ENCODE data around the gene CORO2A. TPM values are rescaled to one million over a fixed set of nuclear protein-coding genes. Genes with fewer than 3 reads are reported as not detected.
"Not testable (repeated sequence)": the region's sequence is repeated elsewhere in the genome, so short reads cannot be mapped to it uniquely, and the experiment has no call there.

The CORO2A gene
- total RNA-seq, 4 donors from 2014 or later = 0.42 to 2.7 (median 1.9) TPM

DNA sequence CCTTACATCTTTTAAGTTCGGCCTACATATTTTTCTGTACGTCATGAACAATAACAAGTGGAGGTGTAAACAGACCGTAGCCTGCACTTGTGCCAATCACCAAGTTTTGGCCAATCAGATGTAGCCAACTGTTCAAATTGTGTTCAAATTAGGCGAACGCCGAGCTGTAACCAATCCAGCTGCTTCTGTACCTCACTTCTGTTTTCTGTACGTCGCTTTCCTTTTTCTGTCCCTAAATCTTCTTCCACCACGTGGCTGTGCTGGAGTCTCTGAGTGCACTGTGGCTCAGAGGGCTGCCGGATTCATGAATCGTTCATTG lies 99.9 kb downstream of the CORO2A start:
- Histone ChIP-seq H3K36me3 (peaks cover 0 to 27% (median 0%) of the 10 kb centered on the region in 4 donors), H3K27me3 (peaks cover 0 to 11% (median 0%) of the 10 kb centered on the region in 4 donors), H3K27ac (replicated peaks in 1 of 4) (no peak overlapping the region), H3K4me1 (peaks cover 5 to 7% (median 6%) of the 10 kb centered on the region in 4 donors), H3K9me3 (no peaks in the 10 kb centered on the region), H3K4me3 (no peak overlapping the region)
- WGBS = 82% methylated on average over 11 of the region's 11 CpGs
- TF ChIP-seq, protein P1, sequence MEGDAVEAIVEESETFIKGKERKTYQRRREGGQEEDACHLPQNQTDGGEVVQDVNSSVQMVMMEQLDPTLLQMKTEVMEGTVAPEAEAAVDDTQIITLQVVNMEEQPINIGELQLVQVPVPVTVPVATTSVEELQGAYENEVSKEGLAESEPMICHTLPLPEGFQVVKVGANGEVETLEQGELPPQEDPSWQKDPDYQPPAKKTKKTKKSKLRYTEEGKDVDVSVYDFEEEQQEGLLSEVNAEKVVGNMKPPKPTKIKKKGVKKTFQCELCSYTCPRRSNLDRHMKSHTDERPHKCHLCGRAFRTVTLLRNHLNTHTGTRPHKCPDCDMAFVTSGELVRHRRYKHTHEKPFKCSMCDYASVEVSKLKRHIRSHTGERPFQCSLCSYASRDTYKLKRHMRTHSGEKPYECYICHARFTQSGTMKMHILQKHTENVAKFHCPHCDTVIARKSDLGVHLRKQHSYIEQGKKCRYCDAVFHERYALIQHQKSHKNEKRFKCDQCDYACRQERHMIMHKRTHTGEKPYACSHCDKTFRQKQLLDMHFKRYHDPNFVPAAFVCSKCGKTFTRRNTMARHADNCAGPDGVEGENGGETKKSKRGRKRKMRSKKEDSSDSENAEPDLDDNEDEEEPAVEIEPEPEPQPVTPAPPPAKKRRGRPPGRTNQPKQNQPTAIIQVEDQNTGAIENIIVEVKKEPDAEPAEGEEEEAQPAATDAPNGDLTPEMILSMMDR (IDR thresholded peaks at IDR 0.05) = no peak
- TF ChIP-seq EP300 (IDR thresholded peaks at IDR 0.05) (no peak), POLR2AphosphoS5 (IDR thresholded peaks at IDR 0.05) (no peak), POLR2A (IDR thresholded peaks at IDR 0.05; ENCODE audit: low read depth) (no peak)
- DNase-seq (ENCODE audit: extremely low spot score) = no peak
- intact Hi-C loops (cut with DNase I) = no loop called here

DNA sequence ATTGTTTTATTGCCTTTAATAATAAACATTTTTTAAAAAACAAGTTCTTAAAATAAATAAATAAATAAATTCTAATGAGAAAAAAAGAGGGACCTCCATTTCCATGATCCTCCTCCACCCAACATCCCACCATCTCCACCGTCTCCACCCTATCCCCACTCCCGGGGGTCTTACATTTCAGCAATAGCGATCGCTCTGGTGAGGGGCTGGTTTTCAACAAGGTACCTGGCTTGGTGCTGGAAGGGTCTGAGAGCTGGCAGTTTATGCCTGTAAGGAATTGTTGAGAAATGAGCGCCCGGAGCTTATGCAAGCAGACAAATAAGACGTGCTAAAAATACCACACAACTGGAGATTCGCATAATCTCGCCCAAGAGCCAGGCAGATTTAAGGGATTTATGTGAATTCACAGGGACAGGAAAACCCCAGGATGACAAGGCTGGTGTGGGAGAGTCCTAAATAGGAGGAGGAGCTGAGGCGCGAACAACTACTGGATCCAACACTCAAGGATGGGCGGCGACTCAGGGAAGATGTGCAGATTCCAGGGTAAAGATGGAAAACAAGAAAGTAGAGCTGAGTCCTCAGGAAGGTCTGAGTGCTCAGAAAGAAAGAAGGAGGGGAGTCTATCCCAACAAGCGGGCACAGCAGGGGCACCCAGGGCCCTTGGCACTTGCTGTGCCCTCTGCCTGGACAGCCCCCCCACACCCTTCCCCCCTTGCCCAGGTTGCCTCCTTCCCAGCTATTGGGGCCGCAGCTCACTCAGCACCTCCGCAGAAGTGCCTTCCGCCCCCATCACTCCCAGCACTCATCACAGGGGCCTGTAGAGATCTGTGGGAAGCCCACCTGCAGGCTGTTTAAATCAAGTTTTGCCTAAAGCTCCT lies 100.5 kb downstream of the CORO2A start:
- DNase-seq (ENCODE audit: extremely low spot score) = no peak
- Histone ChIP-seq H3K36me3 (peaks cover 0 to 27% (median 0%) of the 10 kb centered on the region in 4 donors), H3K4me3 (no peak overlapping the region), H3K27me3 (peaks cover 0 to 11% (median 0%) of the 10 kb centered on the region in 4 donors), H3K27ac (replicated peaks in 1 of 4) (no peak overlapping the region), H3K4me1 (peaks cover 7 to 12% (median 9%) of the 10 kb centered on the region in 4 donors), H3K9me3 (no peaks in the 10 kb centered on the region)
- TF ChIP-seq POLR2A (IDR thresholded peaks at IDR 0.05; ENCODE audit: low read depth) (no peak), EP300 (IDR thresholded peaks at IDR 0.05) (no peak), POLR2AphosphoS5 (IDR thresholded peaks at IDR 0.05) (no peak)
- TF ChIP-seq, protein P1 (IDR thresholded peaks at IDR 0.05) = no peak
- WGBS = 64% methylated on average over 17 of the region's 17 CpGs
- intact Hi-C loops (cut with DNase I) = no loop called here

DNA sequence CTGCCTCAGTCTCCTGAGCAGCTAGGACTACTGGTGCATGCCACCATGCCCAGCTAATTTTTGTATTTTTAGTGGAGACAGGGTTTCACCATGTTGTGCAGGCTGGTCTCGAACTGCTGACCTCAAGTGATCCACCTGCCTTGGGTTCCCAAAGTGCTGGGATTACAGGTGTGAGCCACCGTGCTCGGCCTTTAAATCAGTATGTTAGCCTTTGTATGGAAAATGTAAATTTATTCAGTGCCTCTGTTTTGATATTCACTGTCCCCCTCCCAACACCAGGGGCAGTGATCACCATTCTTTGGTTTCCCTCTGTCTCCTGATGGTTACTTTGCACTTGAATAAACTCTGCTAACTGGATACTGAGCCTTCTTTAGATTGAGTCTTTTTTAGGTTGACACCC lies 101.8 kb downstream of the CORO2A start:
- H3K36me3 ChIP-seq = peaks cover 0 to 19% (median 0%) of the 10 kb centered on the region in 4 donors
- H3K4me3 ChIP-seq; DNase-seq (ENCODE audit: extremely low spot score); H3K9me3 ChIP-seq; H3K27ac ChIP-seq (replicated peaks in 1 of 4); H3K27me3 ChIP-seq; intact Hi-C loops (cut with DNase I): not testable (repeated sequence)
- 80% methylated on average over 3 of the region's 3 CpGs for WGBS
- peaks cover 7 to 12% (median 9%) of the 10 kb centered on the region in 4 donors for H3K4me1 ChIP-seq

DNA sequence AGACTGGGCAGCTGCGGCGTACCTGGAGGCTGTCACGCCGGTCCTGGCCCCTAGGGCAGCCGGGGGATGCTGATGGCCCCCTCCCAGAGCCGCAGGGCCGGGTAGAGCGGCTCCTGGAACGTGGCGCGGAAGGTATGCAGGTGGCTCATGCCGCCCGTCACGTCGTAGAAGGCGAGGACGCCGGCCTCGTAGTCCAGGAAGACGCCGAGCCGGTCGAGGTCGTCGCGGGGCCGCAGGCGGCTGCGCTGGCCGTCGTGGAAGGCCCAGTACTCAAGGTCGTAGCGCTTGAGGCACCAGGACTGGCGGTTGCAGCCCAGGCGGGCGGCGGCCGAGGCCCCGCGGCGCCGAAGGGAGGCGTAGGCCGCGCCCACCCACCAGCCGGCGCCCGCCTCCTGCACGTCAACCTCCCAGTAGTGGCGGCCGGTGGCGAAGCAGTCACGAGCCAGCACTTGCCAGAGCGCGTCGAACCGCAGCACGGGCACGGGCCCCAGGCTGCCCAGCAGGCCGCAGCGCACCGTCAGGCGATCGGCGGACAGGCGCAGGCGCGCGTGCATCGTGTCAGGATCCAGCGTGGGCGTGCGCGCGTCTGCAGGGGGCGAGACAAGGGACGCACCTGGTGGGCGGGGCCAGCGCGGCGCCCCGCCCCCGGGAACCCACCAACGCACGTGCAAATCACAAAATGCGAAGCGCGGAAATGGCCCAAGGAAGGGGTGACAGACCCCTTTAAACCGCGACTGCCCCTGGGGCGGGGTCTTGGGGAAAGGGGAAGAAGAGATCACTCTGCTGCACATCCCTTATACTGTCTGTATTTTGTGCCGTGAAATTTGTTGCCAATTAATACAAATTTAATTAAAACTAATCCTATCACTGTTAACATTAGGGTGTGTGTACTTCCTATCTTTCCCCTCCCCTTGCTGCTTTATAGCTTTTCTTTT lies 104.8 kb downstream of the CORO2A start:
- Histone ChIP-seq H3K27ac (replicated peaks in 1 of 4) (peak overlapping the region in 2 of 4 donors; percentile 34 to 41), H3K4me3 (peak overlapping the region; percentile 46 to 53 (median 49)), H3K9me3 (no peaks in the 10 kb centered on the region), H3K36me3 (peaks cover 0 to 15% (median 7%) of the 10 kb centered on the region in 4 donors), H3K27me3 (no peaks in the 10 kb centered on the region), H3K4me1 (peaks cover 7 to 17% (median 12%) of the 10 kb centered on the region in 4 donors)
- no peak for DNase-seq (ENCODE audit: extremely low spot score)
- TF ChIP-seq POLR2AphosphoS5 (IDR thresholded peaks at IDR 0.05) = peak in 1 of 2 donors; percentile 31
- TF ChIP-seq, protein P1 (IDR thresholded peaks at IDR 0.05) = no peak
- 55% methylated on average over 20 of the region's 92 CpGs for WGBS
- intact Hi-C loops (cut with DNase I) = no loop called here

DNA sequence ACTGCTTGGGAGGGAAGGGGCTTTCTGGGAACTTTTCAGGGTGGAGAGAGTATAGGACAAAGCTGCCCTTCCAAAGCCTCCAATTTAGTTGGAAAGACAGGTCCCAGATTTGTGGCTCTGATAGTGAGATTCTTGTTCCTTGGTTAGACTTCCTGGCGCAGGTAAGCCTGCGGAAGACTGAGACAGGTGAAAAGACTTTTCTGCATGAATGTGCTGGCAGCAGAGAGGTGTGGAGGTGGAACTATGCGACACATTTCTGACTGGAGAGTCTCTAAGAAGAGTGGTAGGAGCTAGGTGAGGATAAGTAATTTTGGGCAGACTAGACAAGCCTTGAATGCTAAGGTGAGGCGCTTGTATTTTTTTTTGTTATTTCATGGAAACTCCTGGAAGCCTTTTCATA lies 106.0 kb downstream of the CORO2A start:
- no peak overlapping the region for H3K4me3 ChIP-seq
- WGBS = 99% methylated on average over 4 of the region's 4 CpGs
- intact Hi-C loops (cut with DNase I) = no loop called here
- no peaks in the 10 kb centered on the region for H3K9me3 ChIP-seq
- H3K27me3 ChIP-seq = no peaks in the 10 kb centered on the region
- no peak for TF ChIP-seq POLR2A (IDR thresholded peaks at IDR 0.05; ENCODE audit: low read depth)
- TF ChIP-seq, protein P1 (IDR thresholded peaks at IDR 0.05) = no peak
- TF ChIP-seq EP300 (IDR thresholded peaks at IDR 0.05) = no peak
- TF ChIP-seq POLR2AphosphoS5 (IDR thresholded peaks at IDR 0.05) = no peak
- H3K27ac ChIP-seq (replicated peaks in 1 of 4) = no peak overlapping the region
- peaks cover 2 to 27% (median 20%) of the 10 kb centered on the region in 4 donors for H3K36me3 ChIP-seq
- DNase-seq (ENCODE audit: extremely low spot score) = no peak
- peaks cover 7 to 25% (median 14%) of the 10 kb centered on the region in 4 donors for H3K4me1 ChIP-seq

Data from esophagus muscularis mucosa (tissue), 4 donors.